GM10248 (cell line): ENCODE data around the gene DUSP28.

Experiments
- CTCF ChIA-PET: fragments of 300-600 bp; sonication (Branson Sonifier 250); formaldehyde crosslinking; extraction: SDS; loops from one replicate; lab custom pipeline; 2021; ENCODE audit warnings: antibody characterized with exemption; lab: Yijun Ruan, JAX
- POLR2A ChIA-PET: fragments of 350-650 bp; sonication (Branson Sonifier 250); formaldehyde crosslinking; extraction: SDS; loops from one replicate; lab custom pipeline; 2020; ENCODE audit warnings: antibody characterized with exemption; lab: Yijun Ruan, JAX
- DNase-seq: peaks from one replicate; pipeline ENCODE4 v3.0.0; 2012; ENCODE audit errors: extremely low spot score
- TF ChIP-seq, protein P1 (sequence below): IDR thresholded peaks from 2 replicates; pipeline ENCODE4 v1.5.1; 2012; ENCODE audit warnings: mild to moderate bottlenecking, low read depth; ENCODE audit errors: extremely low read depth, missing control alignments, control extremely low read depth

Gene DUSP28

DNA sequence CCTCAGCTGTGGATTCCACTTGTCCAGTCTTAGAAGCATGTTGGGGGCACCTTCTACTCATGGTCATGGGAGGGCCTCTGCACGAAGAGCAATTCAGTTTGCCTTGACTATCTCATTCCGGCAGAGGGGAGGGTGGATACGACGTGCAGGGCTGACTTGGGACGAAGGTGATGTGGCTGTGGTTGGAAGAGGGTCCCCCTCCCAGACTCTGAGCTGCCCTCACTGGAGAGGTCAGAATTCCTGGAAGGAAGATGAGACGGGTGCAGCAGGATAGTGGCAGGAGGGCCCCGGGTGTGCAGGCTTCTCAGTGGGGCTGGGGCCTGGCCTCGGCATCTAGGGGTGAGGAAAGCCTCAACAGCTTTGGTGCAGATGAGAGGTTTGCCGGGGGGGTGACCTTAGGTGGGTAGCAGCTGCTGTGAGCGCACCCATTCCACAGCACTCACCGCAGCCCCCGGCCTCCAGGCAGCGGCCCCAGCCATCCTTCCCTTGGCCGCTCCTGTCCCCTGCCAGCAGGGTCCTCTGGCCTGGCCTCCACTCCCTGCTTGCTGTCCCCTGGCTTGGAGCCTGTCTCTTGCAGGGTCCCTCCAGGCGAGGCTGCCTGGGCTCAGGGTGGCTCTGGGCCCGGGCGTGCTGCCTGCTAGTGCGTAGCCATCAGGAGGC, 11.3 kb downstream of the DUSP28 start:
- POLR2A ChIA-PET, result no interaction called here
- no peak for DNase-seq
- TF ChIP-seq, protein P1, sequence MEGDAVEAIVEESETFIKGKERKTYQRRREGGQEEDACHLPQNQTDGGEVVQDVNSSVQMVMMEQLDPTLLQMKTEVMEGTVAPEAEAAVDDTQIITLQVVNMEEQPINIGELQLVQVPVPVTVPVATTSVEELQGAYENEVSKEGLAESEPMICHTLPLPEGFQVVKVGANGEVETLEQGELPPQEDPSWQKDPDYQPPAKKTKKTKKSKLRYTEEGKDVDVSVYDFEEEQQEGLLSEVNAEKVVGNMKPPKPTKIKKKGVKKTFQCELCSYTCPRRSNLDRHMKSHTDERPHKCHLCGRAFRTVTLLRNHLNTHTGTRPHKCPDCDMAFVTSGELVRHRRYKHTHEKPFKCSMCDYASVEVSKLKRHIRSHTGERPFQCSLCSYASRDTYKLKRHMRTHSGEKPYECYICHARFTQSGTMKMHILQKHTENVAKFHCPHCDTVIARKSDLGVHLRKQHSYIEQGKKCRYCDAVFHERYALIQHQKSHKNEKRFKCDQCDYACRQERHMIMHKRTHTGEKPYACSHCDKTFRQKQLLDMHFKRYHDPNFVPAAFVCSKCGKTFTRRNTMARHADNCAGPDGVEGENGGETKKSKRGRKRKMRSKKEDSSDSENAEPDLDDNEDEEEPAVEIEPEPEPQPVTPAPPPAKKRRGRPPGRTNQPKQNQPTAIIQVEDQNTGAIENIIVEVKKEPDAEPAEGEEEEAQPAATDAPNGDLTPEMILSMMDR, result no peak
- CTCF ChIA-PET, result interaction anchor here (1.0 to 1.8 kb wide), 2 partner anchors 8 to 57 kb away, joined by 3 to 4 read pairs; no protein-coding TSS in a partner anchor

DNA sequence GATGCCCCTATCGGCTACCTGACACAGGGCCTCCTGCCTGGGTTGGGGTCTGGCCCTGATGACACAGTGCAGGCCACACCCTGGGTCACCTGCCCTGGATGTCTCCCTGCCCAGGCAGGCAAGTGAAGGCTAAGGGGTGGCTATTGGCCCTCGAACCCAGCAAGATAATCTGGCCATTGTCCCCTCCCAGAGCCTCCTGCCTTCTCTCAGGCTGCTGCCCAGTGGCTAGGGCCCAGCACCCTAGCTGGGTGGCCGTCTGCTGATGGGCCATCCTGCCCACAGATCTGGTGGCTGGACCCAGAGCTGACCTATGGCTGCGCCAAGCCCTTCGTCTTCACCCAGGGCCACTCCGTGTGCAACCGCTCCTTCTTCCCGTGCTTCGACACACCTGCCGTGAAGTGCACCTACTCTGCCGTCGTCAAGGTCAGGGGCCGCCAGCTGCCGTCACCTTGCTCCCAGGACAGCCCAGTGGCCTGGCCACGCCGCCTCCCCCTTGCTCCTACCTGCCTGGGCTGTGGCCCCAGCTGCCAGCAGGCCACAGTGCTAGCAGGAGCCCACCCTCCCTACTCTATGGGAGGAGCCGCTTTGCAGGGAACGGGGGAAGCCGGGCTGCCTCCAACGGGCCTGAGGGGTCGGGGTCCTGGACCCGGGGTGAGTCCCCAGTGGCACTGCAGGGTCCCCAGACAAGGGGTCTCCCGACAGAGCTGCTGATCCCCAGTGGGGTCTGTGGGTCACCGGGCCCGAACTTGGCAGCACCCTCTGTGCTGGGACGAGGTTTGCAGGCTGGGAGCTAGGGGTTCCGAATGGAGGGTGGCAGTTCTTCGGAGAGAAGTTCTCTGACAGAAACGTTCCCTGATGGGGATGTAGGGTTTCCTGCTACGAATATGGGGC, 12.2 kb downstream of the DUSP28 start:
- ChIA-PET POLR2A (no interaction called here), CTCF (interaction anchor here (1.1 to 1.8 kb wide), 2 partner anchors 18 to 58 kb away, joined by 3 to 4 read pairs; no protein-coding TSS in a partner anchor)
- DNase-seq, result no peak
- TF ChIP-seq, protein P1, result no peak

DNA sequence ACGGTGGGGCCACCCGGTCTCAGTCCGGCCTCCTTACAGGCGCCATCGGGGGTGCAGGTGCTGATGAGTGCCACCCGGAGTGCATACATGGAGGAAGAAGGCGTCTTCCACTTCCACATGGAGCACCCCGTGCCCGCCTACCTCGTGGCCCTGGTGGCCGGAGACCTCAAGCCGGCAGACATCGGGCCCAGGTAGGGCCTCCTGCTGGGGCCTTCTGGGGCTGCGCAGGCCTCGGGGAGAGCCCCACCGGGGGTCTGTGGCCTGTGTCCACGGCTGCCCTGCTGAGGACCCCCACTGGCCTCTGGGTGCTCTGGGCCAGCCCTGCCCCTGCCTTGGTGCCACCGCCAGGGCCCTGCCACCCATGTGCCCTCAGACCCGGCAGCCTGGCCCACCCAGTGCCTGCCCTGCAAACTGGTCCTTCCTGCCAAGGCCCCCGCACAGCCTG, 12.9 kb downstream of the DUSP28 start:
- POLR2A ChIA-PET, result no interaction called here
- TF ChIP-seq, protein P1, result no peak
- CTCF ChIA-PET, result interaction anchor here (1.0 to 1.8 kb wide), 3 partner anchors 13 to 59 kb away, joined by 3 to 4 read pairs (median 3); partner anchors contain the start of gene CAPN10
- DNase-seq, result no peak

DNA sequence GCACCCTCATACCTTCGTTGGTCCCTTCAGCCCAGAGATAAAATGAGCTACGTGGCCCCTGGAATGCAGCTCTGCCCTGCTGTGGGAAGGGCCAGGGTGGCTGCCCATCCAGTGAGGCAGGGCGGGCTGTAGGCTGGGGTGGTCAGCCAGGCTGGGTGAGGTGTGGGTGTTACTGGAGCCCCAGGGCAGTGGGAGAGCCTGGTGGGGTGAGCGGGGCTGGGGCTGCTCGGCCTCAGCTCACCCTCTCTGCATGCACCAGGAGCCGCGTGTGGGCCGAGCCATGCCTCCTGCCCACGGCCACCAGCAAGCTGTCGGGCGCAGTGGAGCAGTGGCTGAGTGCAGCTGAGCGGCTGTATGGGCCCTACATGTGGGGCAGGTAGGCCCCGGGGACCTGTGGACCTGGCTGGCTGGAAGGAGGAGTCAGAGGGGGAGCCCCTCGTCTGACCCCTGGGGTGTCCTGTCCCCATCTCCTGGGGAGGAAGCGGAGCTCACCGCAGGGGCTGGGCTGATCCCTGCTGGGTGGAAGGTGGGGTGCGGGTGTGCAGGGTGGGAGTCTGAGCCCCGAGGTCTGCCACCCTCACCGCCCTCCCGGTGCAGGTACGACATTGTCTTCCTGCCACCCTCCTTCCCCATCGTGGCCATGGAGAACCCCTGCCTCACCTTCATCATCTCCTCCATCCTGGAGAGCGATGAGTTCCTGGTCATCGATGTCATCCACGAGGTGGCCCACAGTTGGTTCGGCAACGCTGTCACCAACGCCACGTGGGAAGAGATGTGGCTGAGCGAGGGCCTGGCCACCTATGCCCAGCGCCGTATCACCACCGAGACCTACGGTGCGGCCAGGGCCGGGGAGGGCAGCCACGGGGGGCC, 13.6 kb downstream of the DUSP28 start:
- POLR2A ChIA-PET, result no interaction called here
- no peak for DNase-seq
- TF ChIP-seq, protein P1, result no peak
- CTCF ChIA-PET, result interaction anchor here (1.0 to 1.8 kb wide), 4 partner anchors 11 to 60 kb away, joined by 3 to 4 read pairs (median 4); partner anchors contain the start of gene CAPN10

DNA sequence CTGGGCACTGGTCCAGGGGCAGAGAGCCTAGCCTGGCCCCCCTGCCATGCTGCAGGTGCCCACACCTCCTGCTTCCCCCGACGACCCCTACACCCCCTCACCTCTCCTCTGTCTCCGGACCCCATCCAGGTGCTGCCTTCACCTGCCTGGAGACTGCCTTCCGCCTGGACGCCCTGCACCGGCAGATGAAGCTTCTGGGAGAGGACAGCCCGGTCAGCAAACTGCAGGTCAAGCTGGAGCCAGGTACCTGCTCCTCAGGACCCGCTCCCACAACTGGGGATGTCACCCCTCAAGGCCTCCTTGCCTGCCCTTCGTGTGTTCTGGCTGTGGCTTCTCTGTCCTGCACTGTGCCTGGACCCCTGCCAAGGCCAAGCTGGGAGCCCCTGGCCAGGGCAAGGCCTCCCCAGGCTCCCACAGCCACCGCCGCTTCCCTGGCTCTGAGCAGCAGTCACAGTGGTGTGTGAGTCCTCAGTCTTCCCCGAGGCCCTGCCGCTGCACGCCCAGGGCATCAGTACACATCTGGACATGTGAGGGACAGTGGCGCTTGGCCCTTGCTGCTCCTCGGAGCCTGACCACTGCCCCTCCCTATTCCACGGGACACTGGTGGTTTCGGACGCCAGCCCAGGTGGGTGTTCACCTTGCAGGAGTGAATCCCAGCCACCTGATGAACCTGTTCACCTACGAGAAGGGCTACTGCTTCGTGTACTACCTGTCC, 14.4 kb downstream of the DUSP28 start:
- CTCF ChIA-PET, result interaction anchor here (1.0 to 6.6 kb wide), 4 partner anchors 10 to 61 kb away, joined by 3 to 86 read pairs (median 4); partner anchors contain the start of gene CAPN10
- TF ChIP-seq, protein P1, result no peak
- no peak for DNase-seq
- POLR2A ChIA-PET, result no interaction called here
